22Rv1 (cell line): ENCODE data around the gene FLNA.
"Not testable (repeated sequence)": the region's sequence is repeated elsewhere in the genome, so short reads cannot be mapped to it uniquely, and the experiment has no call there.

ENCODE experiments used
- CTCF ChIP-seq: fragments of 450-650 bp; IDR thresholded peaks from 2 replicates; pipeline ENCODE4 v1.5.1; 2017; ENCODE audit warnings: mild to moderate bottlenecking
- ZFX ChIP-seq: fragments of 450-650 bp; IDR thresholded peaks from 2 replicates; pipeline ENCODE4 v1.6.1; 2017; ENCODE audit warnings: antibody characterized with exemption, borderline replicate concordance

GRCh38 chrX:154343063-154343462 lies 31.4 kb downstream of the FLNA start:
- not testable (repeated sequence) for TF ChIP-seq CTCF, ZFX
